Heart left ventricle (tissue), 16 donors: ENCODE measurements around the gene KRT35. TPM values are rescaled to one million over a fixed set of nuclear protein-coding genes. Genes with fewer than 3 reads are reported as not detected.

Experiments
- ATAC-seq, 4 donors: fragments of 200-7000 bp; cut with Tn5 transposase; one replicate each; pipeline ENCODE4 v1.9.1; 2020 to 2022; ENCODE audit warnings: moderate library complexity in 4 of 4, mild to moderate bottlenecking in 3 of 4, moderate number of reproducible peaks in 1 of 4
- DNase-seq, 5 donors: peaks; one replicate each; pipeline ENCODE4 v3.0.0-alpha.2; 2020
- H3K27ac ChIP-seq, 12 donors: fragments of 200-600 bp; sonication (generic) in 4 of 12; one replicate each; pipeline versions ENCODE4 v1.5.0 to v1.8.0; 2016 to 2022; ENCODE audit warnings: mild to moderate bottlenecking in 2 of 12
- H3K27me3 ChIP-seq, 9 donors: fragments of 200-600 bp; sonication (generic) in 2 of 9; one replicate each; pipeline versions ENCODE4 v1.5.1 to v1.8.0; 2016 to 2022; ENCODE audit warnings: mild to moderate bottlenecking in 3 of 9
- H3K36me3 ChIP-seq, 9 donors: fragments of 200-600 bp; sonication (generic) in 2 of 9; one replicate each; pipeline versions ENCODE4 v1.5.0 to v1.8.0; 2018 to 2022; ENCODE audit warnings: mild to moderate bottlenecking in 2 of 9
- H3K4me1 ChIP-seq, 12 donors: fragments of 200-600 bp; sonication (generic) in 4 of 12; one replicate each; pipeline versions ENCODE4 v1.5.0 to v1.8.0; 2016 to 2022; ENCODE audit warnings: mild to moderate bottlenecking in 3 of 12
- H3K4me3 ChIP-seq, 12 donors: fragments of 200-600 bp; sonication (generic) in 4 of 12; one replicate each; pipeline versions ENCODE4 v1.5.0 to v1.8.0; 2017 to 2022; ENCODE audit warnings: mild to moderate bottlenecking in 9 of 12, moderate library complexity in 4 of 12
- H3K9me3 ChIP-seq, 12 donors: fragments of 200-600 bp; sonication (generic) in 4 of 12; one replicate each; pipeline versions ENCODE4 v1.5.0 to v1.8.0; 2016 to 2022; ENCODE audit warnings: mild to moderate bottlenecking in 1 of 12
- POLR2A ChIP-seq, 2 donors: fragments of 450-650 bp; IDR thresholded peaks; one replicate each; pipeline ENCODE4 v1.6.1; 2017; ENCODE audit warnings: antibody characterized with exemption in 2 of 2, mild to moderate bottlenecking in 2 of 2, moderate library complexity in 2 of 2
- WGBS, 4 donors: extraction: QIAGEN DNeasy Blood & Tissue Kit in 2 of 4; methylation state at CpG; one replicate each; pipeline versions ENCODE4 v1.1.5 to v1.1.7; 2013 to 2018; 5-methylcytosine and 5-hydroxymethylcytosine counted together
- intact Hi-C, 10 donors: fragments of 100-400 bp; cut with DNase I; formaldehyde crosslinking; loops; one replicate each; pipeline versions ENCODE4 v1.11.1 to v1.14.2; 2022
- polyA plus RNA-seq, 2 donors: library from polyadenylated mRNA; stranded (reverse); fragments of 200-250 nt; gene quantifications; one replicate each; pipeline ENCODE4 v1.2.3, GENCODE V29; 2013
- total RNA-seq, 9 donors: library from RNA; depleted of rRNA in 2 of 9; stranded (reverse); fragments of >200 nt in 2 of 9; fragmentation: NEBNext Ultra II Directional in 3 of 9; extraction: Animal tissue kit (Norgen Biotek cat#: 25700) in 3 of 9; gene quantifications; one replicate each; pipeline versions ENCODE4 v1.1.0 to v1.2.4, GENCODE V29; 2016 to 2023
- TF ChIP-seq, protein P1 (sequence below), 12 donors: fragments of 200-600 bp; sonication (generic) in 4 of 12; IDR thresholded peaks; one replicate each; pipeline versions ENCODE4 v1.5.0 to v1.8.0; 2018 to 2022; ENCODE audit warnings: antibody characterized with exemption in 12 of 12, mild to moderate bottlenecking in 5 of 12
- donor health status: ischemic (EF 13 %, LVEDD 7.1; RV severe dilation, severe dysfunction).
- donor health status: healthy with polysubstance abuse.
- donor health status: DM: no; HTN: yes; CAD: no.
- donor health status: DM: no; HTN: no; CAD: no.
- donor health status: ischemic (EF 25% LVEDD 6.9; RV normal size, moderate dysfunction).
- donor health status: ischemic (EF 25% LVEDD 5.7; RV mildly dilated, moderate dysfunction).
- donor health status: healthy.
- donor health status: DM: yes; HTN: yes; CAD: no.
- donor health status: ischemic (EF 35%, LVEDD 5.7; RV mildly dilated, moderate dysfunction).
- donor health status: nonischemic (EF 11% LVEDD 7.7; RV severe dilation, severe dysfunction).
- donor health status: DM: yes; HTN: yes; CAD: no.
- donor health status: PGD.
- donor health status: ischemic (EF 29% LVEDD 5.4; RV normal size, mild dysfunction).
- donor health status: nonischemic (EF 23%, LVEDD 6.1; RV moderate dilation, normal function).

The KRT35 gene
- total and polyA plus RNA-seq, 11 donors, result not detected

DNA sequence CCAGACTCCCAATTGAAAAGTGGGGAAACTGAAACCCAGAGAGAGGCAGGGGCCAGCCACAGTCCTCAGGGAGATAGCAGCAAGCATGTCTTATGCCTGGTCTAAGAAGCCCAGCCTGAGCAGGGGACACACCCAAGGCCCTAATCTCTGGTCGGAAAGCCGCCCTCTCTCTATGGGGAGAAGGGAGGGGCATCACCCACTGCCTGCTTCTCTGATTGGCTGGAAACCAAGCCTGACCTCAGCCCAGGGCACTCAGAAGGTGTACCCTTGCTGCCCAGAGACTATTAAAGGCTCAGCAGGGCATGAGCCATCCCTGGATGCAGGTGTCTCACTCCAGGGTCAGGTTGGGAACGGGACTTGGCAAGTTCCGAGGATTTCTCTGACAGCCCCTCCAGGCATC lies 30.2 kb upstream of the KRT35 start:
- Histone ChIP-seq H3K9me3 (no peaks in the 10 kb centered on the region), H3K27me3 (peaks cover 0 to 23% (median 4%) of the 10 kb centered on the region in 9 donors), H3K4me1 (peaks cover 0 to 4% (median 0%) of the 10 kb centered on the region in 12 donors), H3K4me3 (no peak overlapping the region), H3K36me3 (no peaks in the 10 kb centered on the region), H3K27ac (no peak overlapping the region)
- DNase-seq (no peak), ATAC-seq (no peak)
- intact Hi-C loops, result no loop called here
- WGBS, 4 donors, result 40 to 83% (median 57%) methylated on average over 2 to 4 of the region's 4 CpGs
- no peak for TF ChIP-seq POLR2A (IDR thresholded peaks at IDR 0.05)
- TF ChIP-seq, protein P1, sequence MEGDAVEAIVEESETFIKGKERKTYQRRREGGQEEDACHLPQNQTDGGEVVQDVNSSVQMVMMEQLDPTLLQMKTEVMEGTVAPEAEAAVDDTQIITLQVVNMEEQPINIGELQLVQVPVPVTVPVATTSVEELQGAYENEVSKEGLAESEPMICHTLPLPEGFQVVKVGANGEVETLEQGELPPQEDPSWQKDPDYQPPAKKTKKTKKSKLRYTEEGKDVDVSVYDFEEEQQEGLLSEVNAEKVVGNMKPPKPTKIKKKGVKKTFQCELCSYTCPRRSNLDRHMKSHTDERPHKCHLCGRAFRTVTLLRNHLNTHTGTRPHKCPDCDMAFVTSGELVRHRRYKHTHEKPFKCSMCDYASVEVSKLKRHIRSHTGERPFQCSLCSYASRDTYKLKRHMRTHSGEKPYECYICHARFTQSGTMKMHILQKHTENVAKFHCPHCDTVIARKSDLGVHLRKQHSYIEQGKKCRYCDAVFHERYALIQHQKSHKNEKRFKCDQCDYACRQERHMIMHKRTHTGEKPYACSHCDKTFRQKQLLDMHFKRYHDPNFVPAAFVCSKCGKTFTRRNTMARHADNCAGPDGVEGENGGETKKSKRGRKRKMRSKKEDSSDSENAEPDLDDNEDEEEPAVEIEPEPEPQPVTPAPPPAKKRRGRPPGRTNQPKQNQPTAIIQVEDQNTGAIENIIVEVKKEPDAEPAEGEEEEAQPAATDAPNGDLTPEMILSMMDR (IDR thresholded peaks at IDR 0.05), result no peak

DNA sequence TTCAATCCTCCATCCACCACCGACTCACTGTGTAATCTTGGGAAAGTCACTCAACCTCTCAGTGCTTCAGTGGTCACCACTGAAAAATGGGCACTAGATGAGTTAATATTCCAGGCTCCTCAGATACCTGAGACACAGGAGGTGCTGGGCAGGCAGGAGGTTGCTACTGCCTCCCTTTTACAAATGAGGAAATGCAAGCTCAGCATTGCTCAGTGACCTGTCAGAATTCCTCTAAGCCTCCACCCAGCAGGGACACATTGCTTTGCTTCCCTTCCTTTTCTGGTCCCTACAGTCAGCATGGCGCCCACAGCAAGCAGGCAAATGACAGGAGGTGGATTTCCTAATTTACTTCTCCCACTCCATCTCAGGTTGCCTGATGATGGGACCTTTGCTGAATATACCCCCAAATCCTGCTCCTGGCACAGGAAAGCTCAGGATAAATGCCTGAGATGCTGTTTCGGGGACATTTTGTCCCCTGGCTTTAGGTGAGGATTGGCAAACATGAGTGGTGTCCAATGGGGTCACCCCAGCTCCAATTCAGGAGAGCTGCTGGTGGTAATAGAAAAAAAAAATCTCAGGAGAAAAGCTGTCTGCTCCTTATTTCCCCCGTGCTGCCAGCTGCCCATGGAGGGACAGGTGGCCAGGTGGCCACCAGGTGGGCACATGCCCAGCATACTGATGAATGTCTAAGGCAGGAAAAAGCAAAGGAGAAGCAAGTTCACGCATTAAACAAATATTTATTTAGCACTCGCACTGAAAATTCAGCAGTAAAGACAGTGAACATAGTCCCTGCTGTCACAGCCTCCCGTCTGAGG lies 29.5 kb upstream of the KRT35 start:
- H3K4me3 ChIP-seq, result no peak overlapping the region
- intact Hi-C loops, result no loop called here
- H3K27ac ChIP-seq, result no peak overlapping the region
- TF ChIP-seq, protein P1 (IDR thresholded peaks at IDR 0.05), result no peak
- no peak for TF ChIP-seq POLR2A (IDR thresholded peaks at IDR 0.05)
- peaks cover 0 to 21% (median 4%) of the 10 kb centered on the region in 9 donors for H3K27me3 ChIP-seq
- ATAC-seq (no peak), DNase-seq (no peak)
- peaks cover 0 to 4% (median 0%) of the 10 kb centered on the region in 12 donors for H3K4me1 ChIP-seq
- 79 to 90% (median 83%) methylated on average over 7 of the region's 7 CpGs for WGBS, 4 donors
- no peaks in the 10 kb centered on the region for H3K36me3 ChIP-seq
- H3K9me3 ChIP-seq, result no peaks in the 10 kb centered on the region

DNA sequence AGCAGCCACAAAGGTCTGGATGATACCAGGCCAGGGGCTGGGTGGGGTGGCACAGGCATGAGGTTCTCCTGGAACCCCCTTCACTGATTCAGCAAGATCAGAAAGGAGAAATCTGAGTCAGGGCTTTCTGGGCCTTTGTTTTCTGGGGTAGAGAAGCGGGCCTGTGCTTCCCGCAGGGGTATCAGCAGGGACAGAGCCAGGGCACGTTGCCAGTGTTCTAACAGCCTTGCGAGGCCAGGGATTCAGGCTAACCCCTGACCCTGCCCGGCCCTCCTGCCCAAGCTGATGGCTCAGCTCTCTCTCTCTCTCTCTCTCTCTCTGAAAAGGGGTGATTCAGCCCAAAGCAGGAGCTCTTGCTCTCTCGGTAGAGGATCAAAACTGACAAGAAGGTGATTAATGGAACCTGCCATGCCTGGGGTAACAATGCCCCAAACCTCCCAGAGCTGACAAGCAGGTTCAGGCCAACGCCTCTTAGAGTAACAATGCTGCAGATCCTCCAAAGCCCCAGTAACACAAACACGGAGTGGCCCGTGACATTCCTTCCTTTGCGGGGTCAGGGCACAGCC lies 26.4 kb upstream of the KRT35 start:
- no peak overlapping the region for H3K4me3 ChIP-seq
- peaks cover 0 to 15% (median 4%) of the 10 kb centered on the region in 9 donors for H3K27me3 ChIP-seq
- intact Hi-C loops, result no loop called here
- no peaks in the 10 kb centered on the region for H3K9me3 ChIP-seq
- H3K4me1 ChIP-seq, result no peaks in the 10 kb centered on the region
- ATAC-seq (no peak), DNase-seq (no peak)
- 13 to 61% (median 47%) methylated on average over 4 to 10 of the region's 10 CpGs for WGBS, 4 donors
- no peak for TF ChIP-seq POLR2A (IDR thresholded peaks at IDR 0.05)
- TF ChIP-seq, protein P1 (IDR thresholded peaks at IDR 0.05), result no peak
- H3K36me3 ChIP-seq, result no peaks in the 10 kb centered on the region
- no peak overlapping the region for H3K27ac ChIP-seq
